D721Med (cell line): ENCODE measurements around the gene FOXD2.

Source experiments
- DNase-seq: peaks from one replicate; pipeline ENCODE4 v3.0.0; 2011; ENCODE audit warnings: low spot score; ENCODE audit not compliant: insufficient read length
- FAIRE-seq: peaks from 2 replicates; lab custom pipeline; 2011; peaks lifted over from hg19 to GRCh38; lab: Jason Lieb, UNC
- CTCF ChIP-seq: IDR thresholded peaks from 2 replicates; pipeline ENCODE4 v1.5.1; 2012; ENCODE audit warnings: mild to moderate bottlenecking, control low read depth; ENCODE audit not compliant: insufficient read depth; ENCODE audit errors: missing control alignments

FOXD2 gene

GRCh38 chr1:47416319-47417169, 21.3 kb upstream of the FOXD2 start:
- no peak for TF ChIP-seq CTCF
- FAIRE-seq (no peak), DNase-seq (no peak)

GRCh38 chr1:47417170-47418044, 20.4 kb upstream of the FOXD2 start:
- TF ChIP-seq CTCF = no peak
- FAIRE-seq (no peak), DNase-seq (no peak)

GRCh38 chr1:47418122-47418521, 19.7 kb upstream of the FOXD2 start:
- DNase-seq (no peak), FAIRE-seq (no peak)
- TF ChIP-seq CTCF = no peak

GRCh38 chr1:47418681-47419325, 19.0 kb upstream of the FOXD2 start:
- no peak for FAIRE-seq
- TF ChIP-seq CTCF = no peak
- no peak for DNase-seq

- FAIRE-seq = no peak
- no peak for TF ChIP-seq CTCF
- DNase-seq = no peak
Observed at GRCh38 chr1:47420547-47420946, 17.3 kb upstream of the FOXD2 start.

- FAIRE-seq (no peak), DNase-seq (no peak)
- TF ChIP-seq CTCF = no peak
Observed at GRCh38 chr1:47423872-47424271, 14.0 kb upstream of the FOXD2 start.
